ENCODE measurements around the gene MIOX. TPM values are rescaled to one million over a fixed set of nuclear protein-coding genes. Genes with fewer than 3 reads are reported as not detected.
A peak's percentile ranks its signal among the peaks of the same experiment; 100 is the strongest.
"Not testable (repeated sequence)": the region's sequence is repeated elsewhere in the genome, so short reads cannot be mapped to it uniquely, and the experiment has no call there.

MIOX gene
- total RNA-seq, 1 donor from 2014 or later: not detected

DNA sequence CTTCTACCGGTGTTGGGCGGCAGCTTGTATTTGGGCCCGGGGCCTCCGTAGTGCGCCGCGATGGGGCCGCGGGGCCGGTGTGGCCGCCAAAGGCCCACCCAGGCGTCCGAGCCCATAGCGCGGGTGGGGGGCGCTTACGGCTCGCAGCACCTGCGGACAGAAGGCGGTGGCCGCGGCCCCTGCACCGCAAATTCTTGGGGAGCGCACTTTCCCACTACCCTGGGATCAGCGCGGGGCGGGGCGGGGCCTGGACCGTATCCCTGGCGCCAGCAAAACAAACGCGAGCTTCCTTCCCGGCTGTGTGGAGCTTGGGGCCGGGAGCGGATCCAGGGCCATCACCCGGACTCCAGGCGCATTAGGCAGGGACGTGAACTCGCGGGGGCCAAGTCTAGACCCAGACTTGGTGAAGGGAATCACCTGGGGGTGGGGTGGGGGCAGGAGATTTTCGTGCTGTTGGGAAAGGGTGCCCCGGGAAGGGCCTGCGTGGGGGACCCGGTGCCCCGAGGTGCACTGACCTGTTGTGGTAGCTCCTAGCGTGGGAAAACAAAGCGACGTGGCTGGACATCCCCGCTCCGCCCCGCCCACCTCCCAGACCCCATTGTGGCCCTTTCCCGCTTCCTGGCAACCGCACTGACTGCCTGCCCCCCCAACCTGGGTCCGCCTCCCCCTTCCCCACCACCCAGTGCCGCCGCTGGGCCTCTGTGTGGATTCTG is 45.5 kb downstream of the MIOX start:
- peak overlapping the region; percentile 66 for H3K27ac Mint-ChIP-seq (ENCODE audit: unreplicated experiment)
- peak overlapping the region; percentile 77 for H3K4me3 Mint-ChIP-seq (ENCODE audit: unreplicated experiment)
- H3K4me1 Mint-ChIP-seq (ENCODE audit: unreplicated experiment): peaks cover 8% of the 10 kb centered on the region
- peak; percentile 68 for DNase-seq (ENCODE audit: low spot score)
- no peaks in the 10 kb centered on the region for H3K9me3 Mint-ChIP-seq (ENCODE audit: unreplicated experiment)
- no peak for TF ChIP-seq CTCF (IDR thresholded peaks at IDR 0.05; ENCODE audit: unreplicated experiment)
- no peaks in the 10 kb centered on the region for H3K36me3 Mint-ChIP-seq (ENCODE audit: low read depth, unreplicated experiment)
- H3K27me3 Mint-ChIP-seq (ENCODE audit: unreplicated experiment): peaks cover 27% of the 10 kb centered on the region

- peaks cover 20% of the 10 kb centered on the region for H3K27me3 Mint-ChIP-seq (ENCODE audit: unreplicated experiment)
Measured at GRCh38 chr22:50532824-50533796, 46.5 kb downstream of the MIOX start.

GRCh38 chr22:50533856-50534711 is 47.4 kb downstream of the MIOX start:
- H3K27me3 Mint-ChIP-seq (ENCODE audit: unreplicated experiment): peaks cover 11% of the 10 kb centered on the region
- H3K9me3 Mint-ChIP-seq (ENCODE audit: unreplicated experiment); H3K4me3 Mint-ChIP-seq (ENCODE audit: unreplicated experiment); DNase-seq (ENCODE audit: low spot score); H3K27ac Mint-ChIP-seq (ENCODE audit: unreplicated experiment); H3K36me3 Mint-ChIP-seq (ENCODE audit: low read depth, unreplicated experiment): not testable (repeated sequence)
- peaks cover 15% of the 10 kb centered on the region for H3K4me1 Mint-ChIP-seq (ENCODE audit: unreplicated experiment)

More at GRCh38 chr22:50532824-50533796, 46.5 kb downstream of the MIOX start:
- Mint-ChIP-seq H3K9me3 (ENCODE audit: unreplicated experiment) (no peaks in the 10 kb centered on the region), H3K4me3 (ENCODE audit: unreplicated experiment) (peak overlapping the region; percentile 77), H3K27ac (ENCODE audit: unreplicated experiment) (peak overlapping the region; percentile 66), H3K4me1 (ENCODE audit: unreplicated experiment) (peaks cover 12% of the 10 kb centered on the region), H3K36me3 (ENCODE audit: low read depth, unreplicated experiment) (no peaks in the 10 kb centered on the region)
- TF ChIP-seq CTCF (IDR thresholded peaks at IDR 0.05; ENCODE audit: unreplicated experiment): no peak
- no peak for DNase-seq (ENCODE audit: low spot score)

GRCh38 chr22:50535113-50535512 is 48.5 kb downstream of the MIOX start:
- peaks cover 8% of the 10 kb centered on the region for H3K27me3 Mint-ChIP-seq (ENCODE audit: unreplicated experiment)
- no peak for TF ChIP-seq CTCF (IDR thresholded peaks at IDR 0.05; ENCODE audit: unreplicated experiment)
- no peak overlapping the region for H3K27ac Mint-ChIP-seq (ENCODE audit: unreplicated experiment)
- H3K36me3 Mint-ChIP-seq (ENCODE audit: low read depth, unreplicated experiment): no peaks in the 10 kb centered on the region
- no peak overlapping the region for H3K4me3 Mint-ChIP-seq (ENCODE audit: unreplicated experiment)
- no peak for DNase-seq (ENCODE audit: low spot score)
- no peaks in the 10 kb centered on the region for H3K9me3 Mint-ChIP-seq (ENCODE audit: unreplicated experiment)
- peaks cover 15% of the 10 kb centered on the region for H3K4me1 Mint-ChIP-seq (ENCODE audit: unreplicated experiment)

DNA sequence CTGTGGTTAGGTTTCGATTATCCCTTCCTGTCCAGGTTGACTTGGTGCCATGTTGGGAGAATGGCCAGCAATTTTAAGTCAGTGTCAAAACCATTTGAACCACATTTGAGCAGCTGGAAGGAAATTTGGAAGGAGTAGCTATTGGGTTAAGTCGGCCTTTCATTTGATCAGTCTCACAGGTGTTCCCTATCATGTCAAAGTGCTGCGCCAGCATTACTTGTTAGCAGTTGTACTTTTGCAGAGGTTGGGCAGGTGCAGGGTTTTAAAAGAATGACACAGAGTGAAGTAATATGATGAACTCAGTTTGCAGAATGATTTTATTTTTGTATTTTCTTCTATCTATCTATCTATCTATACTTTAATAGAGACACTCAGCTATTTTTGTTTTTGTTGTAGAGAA is 49.6 kb downstream of the MIOX start:
- DNase-seq (ENCODE audit: low spot score): no peak
- H3K27me3 Mint-ChIP-seq (ENCODE audit: unreplicated experiment): peaks cover 6% of the 10 kb centered on the region
- H3K27ac Mint-ChIP-seq (ENCODE audit: unreplicated experiment): no peak overlapping the region
- no peak for TF ChIP-seq CTCF (IDR thresholded peaks at IDR 0.05; ENCODE audit: unreplicated experiment)
- H3K4me3 Mint-ChIP-seq (ENCODE audit: unreplicated experiment): no peak overlapping the region
- no peaks in the 10 kb centered on the region for H3K36me3 Mint-ChIP-seq (ENCODE audit: low read depth, unreplicated experiment)
- H3K9me3 Mint-ChIP-seq (ENCODE audit: unreplicated experiment): no peaks in the 10 kb centered on the region
- H3K4me1 Mint-ChIP-seq (ENCODE audit: unreplicated experiment): peaks cover 15% of the 10 kb centered on the region

Data from endothelial cell (in vitro differentiated cells).